ENCODE data around the gene SMURF1.

The SMURF1 gene

DNA sequence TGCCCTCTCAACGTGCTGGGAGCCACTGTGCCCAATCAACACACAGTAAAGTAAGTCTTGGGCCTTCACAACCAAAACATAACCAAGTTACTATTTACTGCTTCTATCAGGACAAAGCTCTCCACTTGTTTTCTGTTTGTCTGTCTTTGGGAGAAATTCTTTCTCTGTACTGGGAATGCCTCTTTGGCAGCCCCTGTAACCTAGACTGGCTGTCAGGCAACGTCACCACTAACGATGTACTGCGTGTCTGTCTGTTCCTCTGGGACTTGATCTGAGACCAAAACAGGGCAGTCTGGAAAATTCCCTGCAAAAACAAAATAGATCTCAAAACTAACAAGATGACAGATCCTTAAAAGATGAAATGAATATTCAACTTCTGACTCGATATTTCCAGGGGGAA lies 113.0 kb downstream of the SMURF1 start:
- peaks cover 73% of the 10 kb centered on the region for H3K36me3 ChIP-seq (ENCODE audit: insufficient read depth, low read length)
- H3K9ac ChIP-seq (ENCODE audit: low read length), result no peak overlapping the region
- H3K4me3 ChIP-seq (ENCODE audit: low read depth in 1 of 2, low read length in 2 of 2), result no peak overlapping the region
- no peak overlapping the region for H3K27ac ChIP-seq (ENCODE audit: low read depth, low read length)
- H3K4me1 ChIP-seq (ENCODE audit: insufficient read depth, low read length), result no peaks in the 10 kb centered on the region
- H3K9me3 ChIP-seq (ENCODE audit: low read length), result no peaks in the 10 kb centered on the region
- no peaks in the 10 kb centered on the region for H3K27me3 ChIP-seq (ENCODE audit: control insufficient read depth in 1 of 2, insufficient read depth in 2 of 2, low read length in 2 of 2)

DNA sequence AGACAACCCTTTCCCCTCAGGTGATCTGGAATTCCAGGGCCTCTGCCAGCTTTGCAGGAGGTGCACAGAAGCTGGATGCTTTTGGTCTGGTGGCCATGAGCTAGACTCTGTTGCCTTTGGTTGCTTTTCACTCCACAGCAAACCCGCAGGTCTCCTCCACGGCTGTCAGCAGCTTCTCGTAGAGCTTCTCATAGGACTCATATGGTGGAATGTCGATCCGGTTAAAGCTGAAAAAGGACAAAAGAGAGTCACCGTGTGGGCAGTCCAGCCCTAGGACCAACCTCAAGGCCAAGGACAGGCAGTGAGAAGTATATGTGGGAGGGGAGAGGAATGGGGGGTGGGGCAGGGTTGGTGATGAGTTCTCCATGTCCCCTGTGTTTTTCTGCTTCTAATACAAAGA lies 113.5 kb downstream of the SMURF1 start:
- peaks cover 68% of the 10 kb centered on the region for H3K36me3 ChIP-seq (ENCODE audit: insufficient read depth, low read length)
- H3K27me3 ChIP-seq (ENCODE audit: control insufficient read depth in 1 of 2, insufficient read depth in 2 of 2, low read length in 2 of 2), result no peaks in the 10 kb centered on the region
- H3K27ac ChIP-seq (ENCODE audit: low read depth, low read length), result no peak overlapping the region
- peaks cover 4% of the 10 kb centered on the region for H3K9me3 ChIP-seq (ENCODE audit: low read length)
- no peak overlapping the region for H3K9ac ChIP-seq (ENCODE audit: low read length)
- no peak overlapping the region for H3K4me3 ChIP-seq (ENCODE audit: low read depth in 1 of 2, low read length in 2 of 2)
- no peaks in the 10 kb centered on the region for H3K4me1 ChIP-seq (ENCODE audit: insufficient read depth, low read length)

DNA sequence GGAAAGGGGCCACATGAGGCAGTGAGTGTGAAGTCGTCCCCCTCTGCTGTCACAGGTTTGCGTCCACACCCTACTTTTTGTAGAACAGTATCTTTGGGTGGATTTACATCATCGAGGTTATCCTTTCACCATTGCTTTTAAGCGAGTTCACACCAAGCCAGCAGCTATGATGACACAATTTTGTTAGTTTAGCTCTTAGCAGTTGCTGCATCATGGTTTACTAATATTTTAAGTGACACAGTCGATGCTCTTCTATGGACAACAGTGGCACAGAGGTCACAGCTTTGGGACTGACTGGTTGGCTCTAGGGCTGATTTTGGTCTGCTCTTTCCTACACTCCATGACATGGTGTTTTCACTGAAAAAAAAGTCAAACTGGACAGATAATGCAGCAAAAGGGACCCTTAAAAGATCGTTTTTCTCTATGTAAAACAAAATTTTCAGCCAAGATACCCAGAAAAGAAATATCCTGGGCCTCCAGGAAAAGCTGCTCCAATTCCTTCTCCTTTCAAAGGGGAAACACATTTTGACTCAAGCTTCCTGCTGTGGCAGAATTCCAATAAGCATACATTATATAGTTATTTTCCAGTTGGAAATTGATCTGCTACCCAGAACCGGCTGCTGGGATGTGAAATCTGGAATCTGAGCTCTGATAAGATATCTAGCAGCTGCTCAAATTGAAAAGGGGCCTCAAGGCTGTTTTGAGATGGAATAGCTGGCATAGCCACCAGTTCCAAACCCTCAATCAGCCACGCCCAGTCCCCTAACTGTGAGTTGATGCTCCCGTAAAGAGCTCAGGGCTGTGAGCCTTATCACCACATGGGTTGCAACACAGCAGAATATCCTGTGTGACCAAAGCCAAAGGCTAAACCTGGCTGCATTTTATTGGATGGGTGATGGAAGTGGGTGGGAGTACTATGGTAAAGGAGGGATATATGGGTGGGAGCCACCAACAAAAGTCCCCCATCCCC lies 114.2 kb downstream of the SMURF1 start:
- Histone ChIP-seq H3K9me3 (ENCODE audit: low read length) (peaks cover 4% of the 10 kb centered on the region), H3K36me3 (ENCODE audit: insufficient read depth, low read length) (peaks cover 61% of the 10 kb centered on the region), H3K4me3 (ENCODE audit: low read depth in 1 of 2, low read length in 2 of 2) (peak overlapping the region in 1 of 2 donors; percentile 18), H3K9ac (ENCODE audit: low read length) (no peak overlapping the region), H3K4me1 (ENCODE audit: insufficient read depth, low read length) (no peaks in the 10 kb centered on the region), H3K27ac (ENCODE audit: low read depth, low read length) (no peak overlapping the region), H3K27me3 (ENCODE audit: control insufficient read depth in 1 of 2, insufficient read depth in 2 of 2, low read length in 2 of 2) (no peaks in the 10 kb centered on the region)

DNA sequence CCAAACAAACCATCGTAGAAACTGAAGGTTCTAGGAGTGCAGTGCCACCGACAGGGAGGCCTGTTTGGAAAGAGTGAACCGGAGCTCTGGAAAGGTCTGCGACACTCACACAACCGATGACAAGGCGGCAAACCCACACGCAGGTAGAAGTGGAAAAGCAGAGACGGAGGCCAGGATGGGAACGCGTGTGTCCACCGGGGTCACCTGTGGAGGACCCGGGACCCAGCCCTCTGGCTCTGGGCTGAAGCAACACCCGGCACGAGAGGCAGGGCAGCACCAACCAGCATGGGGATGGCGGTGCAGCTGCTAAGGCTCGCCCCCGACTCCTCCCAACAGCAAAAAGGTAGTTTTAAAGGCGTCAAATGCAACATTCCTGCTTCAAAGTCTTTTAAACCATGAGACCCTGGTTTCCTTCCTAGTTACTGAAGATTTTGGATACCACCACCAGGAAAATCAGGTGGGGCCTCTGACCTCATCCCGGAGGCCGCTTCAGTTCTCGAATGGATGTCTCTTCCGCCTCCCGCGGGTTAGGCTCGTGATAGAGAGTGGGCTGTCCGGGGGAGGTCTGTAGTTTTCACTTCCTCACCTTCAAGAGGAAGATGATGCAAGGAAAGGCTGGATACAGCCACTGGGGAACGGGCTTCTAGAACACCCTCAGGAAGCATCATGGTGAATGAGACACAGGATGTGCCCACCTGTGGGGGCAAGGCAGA lies 115.5 kb downstream of the SMURF1 start:
- Histone ChIP-seq H3K4me3 (ENCODE audit: low read depth in 1 of 2, low read length in 2 of 2) (no peak overlapping the region), H3K4me1 (ENCODE audit: insufficient read depth, low read length) (no peaks in the 10 kb centered on the region), H3K9me3 (ENCODE audit: low read length) (peaks cover 4% of the 10 kb centered on the region), H3K9ac (ENCODE audit: low read length) (no peak overlapping the region), H3K36me3 (ENCODE audit: insufficient read depth, low read length) (peaks cover 48% of the 10 kb centered on the region), H3K27me3 (ENCODE audit: control insufficient read depth in 1 of 2, insufficient read depth in 2 of 2, low read length in 2 of 2) (no peaks in the 10 kb centered on the region), H3K27ac (ENCODE audit: low read depth, low read length) (no peak overlapping the region)

DNA sequence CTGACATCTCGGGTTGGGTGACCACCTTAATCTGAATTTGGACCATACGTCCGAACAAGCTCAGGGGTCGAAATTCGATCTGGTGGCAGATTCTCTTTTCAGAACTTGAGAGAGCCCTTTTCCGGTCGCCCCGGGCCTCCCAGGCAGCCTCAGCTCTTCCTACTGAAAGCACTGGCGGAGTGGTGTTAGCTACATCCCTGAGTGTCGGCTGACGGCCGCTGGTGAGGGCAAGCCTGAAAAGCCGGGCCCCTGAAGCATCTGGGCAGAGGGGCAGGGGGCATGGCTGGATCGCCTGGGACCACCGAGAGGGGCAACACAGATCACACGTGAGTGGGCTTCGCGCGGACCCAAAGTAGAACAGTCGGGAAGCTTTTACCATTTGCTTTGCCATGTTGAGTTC lies 116.1 kb downstream of the SMURF1 start:
- Histone ChIP-seq H3K27ac (ENCODE audit: low read depth, low read length) (no peak overlapping the region), H3K36me3 (ENCODE audit: insufficient read depth, low read length) (peaks cover 42% of the 10 kb centered on the region), H3K4me3 (ENCODE audit: low read depth in 1 of 2, low read length in 2 of 2) (no peak overlapping the region), H3K27me3 (ENCODE audit: control insufficient read depth in 1 of 2, insufficient read depth in 2 of 2, low read length in 2 of 2) (no peaks in the 10 kb centered on the region), H3K9me3 (ENCODE audit: low read length) (peaks cover 4% of the 10 kb centered on the region), H3K9ac (ENCODE audit: low read length) (no peak overlapping the region), H3K4me1 (ENCODE audit: insufficient read depth, low read length) (no peaks in the 10 kb centered on the region)

DNA sequence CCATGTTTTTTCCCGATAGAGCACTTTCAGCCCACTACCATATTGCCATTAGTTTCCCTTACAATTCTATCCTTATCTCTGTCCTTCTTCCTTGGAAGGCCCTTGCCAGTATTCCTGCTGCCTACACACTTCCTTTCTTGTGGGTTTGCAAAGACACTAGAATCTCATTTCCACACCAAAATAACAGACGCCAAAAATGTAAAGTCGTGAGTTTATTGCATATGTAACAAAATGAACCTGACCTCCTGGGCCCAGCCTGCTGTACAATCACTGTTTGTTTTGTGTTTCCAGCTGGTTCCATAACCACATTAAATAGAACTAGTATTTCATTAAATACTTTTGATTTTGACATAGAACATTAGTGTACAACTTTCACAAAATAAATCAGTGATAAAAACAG lies 116.7 kb downstream of the SMURF1 start:
- H3K9me3 ChIP-seq (ENCODE audit: low read length), result peaks cover 4% of the 10 kb centered on the region
- peaks cover 38% of the 10 kb centered on the region for H3K36me3 ChIP-seq (ENCODE audit: insufficient read depth, low read length)
- H3K27ac ChIP-seq (ENCODE audit: low read depth, low read length), result no peak overlapping the region
- H3K27me3 ChIP-seq (ENCODE audit: control insufficient read depth in 1 of 2, insufficient read depth in 2 of 2, low read length in 2 of 2), result no peaks in the 10 kb centered on the region
- H3K4me3 ChIP-seq (ENCODE audit: low read depth in 1 of 2, low read length in 2 of 2), result no peak overlapping the region
- no peak overlapping the region for H3K9ac ChIP-seq (ENCODE audit: low read length)
- H3K4me1 ChIP-seq (ENCODE audit: insufficient read depth, low read length), result no peaks in the 10 kb centered on the region

DNA sequence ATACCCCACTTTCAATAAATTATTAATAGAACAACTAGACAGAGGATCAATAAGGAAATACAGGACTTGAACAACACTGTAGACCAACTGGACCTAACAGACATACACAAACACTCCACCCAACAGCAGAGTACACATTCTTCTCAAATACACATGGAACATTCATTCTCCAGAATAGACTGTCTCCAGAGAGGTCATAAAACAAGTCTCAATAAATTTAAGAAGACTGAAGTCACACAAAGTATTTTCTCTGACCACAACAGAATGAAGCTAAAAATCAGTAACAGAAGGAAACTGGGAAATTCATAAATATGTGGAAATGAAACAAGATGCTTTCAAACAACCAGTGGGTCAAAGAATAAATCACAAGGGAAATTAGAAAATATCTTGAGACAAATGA lies 119.8 kb downstream of the SMURF1 start:
- Histone ChIP-seq H3K4me1 (ENCODE audit: insufficient read depth, low read length) (no peaks in the 10 kb centered on the region), H3K36me3 (ENCODE audit: insufficient read depth, low read length) (peaks cover 21% of the 10 kb centered on the region), H3K27me3 (ENCODE audit: control insufficient read depth in 1 of 2, insufficient read depth in 2 of 2, low read length in 2 of 2) (no peaks in the 10 kb centered on the region), H3K27ac (ENCODE audit: low read depth, low read length) (no peak overlapping the region), H3K9me3 (ENCODE audit: low read length) (peaks cover 4% of the 10 kb centered on the region), H3K9ac (ENCODE audit: low read length) (no peak overlapping the region), H3K4me3 (ENCODE audit: low read depth in 1 of 2, low read length in 2 of 2) (no peak overlapping the region)

DNA sequence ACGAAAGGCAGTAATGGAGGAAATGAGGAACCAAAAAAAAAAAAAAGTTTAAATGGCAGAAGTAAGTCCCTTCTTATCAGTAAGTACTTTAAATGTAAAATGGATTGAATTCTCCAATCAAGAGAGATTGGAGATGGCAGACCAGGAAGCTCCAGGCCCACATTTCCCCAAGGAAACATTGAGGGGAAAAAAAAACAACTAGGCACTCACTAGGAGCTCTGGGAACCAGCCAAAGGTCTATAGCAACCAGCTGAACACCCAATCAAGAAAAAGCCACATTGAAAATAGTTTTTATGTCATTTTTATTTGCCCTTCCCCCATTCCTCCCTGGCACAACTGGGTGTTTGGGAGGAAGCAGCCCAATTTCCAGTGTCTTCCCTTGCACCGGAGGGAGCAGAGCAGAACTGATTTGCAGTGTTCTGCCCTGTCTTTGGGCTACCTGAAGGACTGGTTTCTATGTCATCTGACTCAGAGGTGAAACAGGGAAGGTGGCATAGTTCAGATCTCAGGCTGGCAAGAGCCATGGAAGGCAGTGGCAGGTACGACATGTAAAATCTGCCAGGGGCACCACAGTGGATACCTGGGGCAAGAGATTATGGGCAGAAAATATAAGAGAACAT lies 121.9 kb downstream of the SMURF1 start:
- H3K27ac ChIP-seq (ENCODE audit: low read depth, low read length), result no peak overlapping the region
- H3K9me3 ChIP-seq (ENCODE audit: low read length), result peaks cover 4% of the 10 kb centered on the region
- peaks cover 13% of the 10 kb centered on the region for H3K36me3 ChIP-seq (ENCODE audit: insufficient read depth, low read length)

DNA sequence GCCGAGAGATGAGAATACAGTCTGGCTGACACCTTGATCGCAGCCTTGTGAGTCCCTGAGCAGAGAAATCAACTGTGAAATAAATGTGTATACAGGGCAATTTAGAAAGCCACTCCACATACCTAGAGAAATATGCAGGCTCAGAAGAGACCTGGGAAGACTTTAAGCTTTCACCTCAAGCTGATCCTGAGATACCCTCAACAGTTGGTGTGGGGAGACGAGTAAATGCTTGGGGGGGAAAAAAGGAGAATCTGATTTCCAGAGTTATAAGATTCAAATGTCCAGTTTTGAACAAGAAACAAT lies 123.5 kb downstream of the SMURF1 start:
- Histone ChIP-seq H3K27ac (ENCODE audit: low read depth, low read length) (no peak overlapping the region), H3K9me3 (ENCODE audit: low read length) (no peaks in the 10 kb centered on the region), H3K4me3 (ENCODE audit: low read depth in 1 of 2, low read length in 2 of 2) (no peak overlapping the region)

More for the DNA sequence above, 121.9 kb downstream of the SMURF1 start:
- Histone ChIP-seq H3K4me1 (ENCODE audit: insufficient read depth, low read length) (no peaks in the 10 kb centered on the region), H3K9ac (ENCODE audit: low read length) (no peak overlapping the region), H3K27me3 (ENCODE audit: control insufficient read depth in 1 of 2, insufficient read depth in 2 of 2, low read length in 2 of 2) (no peaks in the 10 kb centered on the region), H3K4me3 (ENCODE audit: low read depth in 1 of 2, low read length in 2 of 2) (no peak overlapping the region)

DNA sequence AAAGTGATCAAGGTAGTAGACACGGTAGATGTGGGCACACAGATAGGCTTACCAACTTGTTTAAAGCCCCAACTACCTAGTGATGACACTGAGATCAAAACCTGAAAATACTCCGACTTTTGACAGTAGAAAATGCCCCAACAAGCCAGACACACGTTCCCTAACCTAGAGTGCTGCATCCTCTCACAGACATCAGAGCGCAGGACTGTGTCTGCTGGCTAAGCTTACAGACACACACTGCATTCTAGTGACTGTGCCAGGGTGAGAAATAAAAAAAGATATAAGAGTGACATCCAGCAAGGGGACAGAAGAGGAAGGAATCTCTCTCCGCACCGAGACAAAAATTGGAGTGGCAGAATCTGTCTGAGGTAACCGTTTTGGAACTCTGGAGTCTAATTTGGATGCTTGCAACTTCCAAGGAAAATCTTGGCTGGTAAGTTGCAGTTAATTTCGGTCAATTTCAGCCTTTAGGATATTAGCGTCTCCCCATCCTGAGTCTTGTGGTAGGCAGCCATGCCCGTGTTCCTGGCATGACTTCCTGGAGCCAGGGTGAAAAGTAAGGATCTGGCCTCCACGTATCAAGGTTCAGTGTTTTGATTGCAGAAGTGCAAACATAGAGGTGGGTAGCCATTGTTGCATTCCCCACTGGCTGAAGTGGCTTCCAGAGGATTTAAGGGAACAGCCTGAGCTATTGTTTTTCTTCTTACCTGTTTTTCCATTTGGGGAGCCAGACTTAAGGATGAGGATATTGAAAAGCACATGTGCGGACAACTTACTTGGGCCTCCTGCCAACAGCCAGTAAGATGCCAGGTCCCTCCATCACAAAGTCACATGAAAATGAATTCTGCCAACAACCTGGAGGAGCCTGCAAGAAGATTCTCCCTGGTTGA lies 124.1 kb downstream of the SMURF1 start:
- H3K36me3 ChIP-seq (ENCODE audit: insufficient read depth, low read length), result peaks cover 23% of the 10 kb centered on the region
- no peak overlapping the region for H3K27ac ChIP-seq (ENCODE audit: low read depth, low read length)
- H3K4me1 ChIP-seq (ENCODE audit: insufficient read depth, low read length), result no peaks in the 10 kb centered on the region
- H3K9ac ChIP-seq (ENCODE audit: low read length), result no peak overlapping the region
- no peak overlapping the region for H3K4me3 ChIP-seq (ENCODE audit: low read depth in 1 of 2, low read length in 2 of 2)
- H3K27me3 ChIP-seq (ENCODE audit: control insufficient read depth in 1 of 2, insufficient read depth in 2 of 2, low read length in 2 of 2), result no peaks in the 10 kb centered on the region
- H3K9me3 ChIP-seq (ENCODE audit: low read length), result no peaks in the 10 kb centered on the region

More for the DNA sequence above, 123.5 kb downstream of the SMURF1 start:
- Histone ChIP-seq H3K36me3 (ENCODE audit: insufficient read depth, low read length) (peaks cover 19% of the 10 kb centered on the region), H3K9ac (ENCODE audit: low read length) (no peak overlapping the region), H3K4me1 (ENCODE audit: insufficient read depth, low read length) (no peaks in the 10 kb centered on the region), H3K27me3 (ENCODE audit: control insufficient read depth in 1 of 2, insufficient read depth in 2 of 2, low read length in 2 of 2) (no peaks in the 10 kb centered on the region)

DNA sequence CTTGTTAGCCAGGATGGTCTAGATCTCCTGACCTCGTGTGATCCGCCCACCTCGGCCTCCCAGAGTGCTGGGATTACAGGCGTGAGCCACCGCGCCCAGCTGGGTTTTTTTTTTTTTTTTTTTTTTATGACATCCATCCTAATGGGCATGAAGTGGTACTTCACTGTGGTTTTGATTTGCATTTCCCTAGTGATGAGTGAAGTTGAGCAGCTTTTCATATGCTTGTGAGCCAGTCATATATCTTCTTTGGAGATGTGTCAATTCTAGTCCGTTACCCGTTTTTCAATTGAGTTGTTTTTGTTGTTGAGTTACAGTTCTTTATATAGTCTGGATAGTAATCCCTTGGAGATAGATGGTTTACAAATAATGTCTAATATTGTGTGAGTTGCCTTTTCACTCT lies 127.7 kb downstream of the SMURF1 start:
- H3K9ac ChIP-seq (ENCODE audit: low read length), result no peak overlapping the region
- no peaks in the 10 kb centered on the region for H3K9me3 ChIP-seq (ENCODE audit: low read length)

More for the DNA sequence above, 127.7 kb downstream of the SMURF1 start:
- peaks cover 59% of the 10 kb centered on the region for H3K36me3 ChIP-seq (ENCODE audit: insufficient read depth, low read length)
- H3K4me3 ChIP-seq (ENCODE audit: low read depth in 1 of 2, low read length in 2 of 2), result no peak overlapping the region
- no peaks in the 10 kb centered on the region for H3K4me1 ChIP-seq (ENCODE audit: insufficient read depth, low read length)
- H3K27me3 ChIP-seq (ENCODE audit: control insufficient read depth in 1 of 2, insufficient read depth in 2 of 2, low read length in 2 of 2), result no peaks in the 10 kb centered on the region
- no peak overlapping the region for H3K27ac ChIP-seq (ENCODE audit: low read depth, low read length)
